Breast epithelium (tissue), 3 donors: ENCODE results near the gene UBE2D2.
"Not testable (repeated sequence)": the region's sequence is repeated elsewhere in the genome, so short reads cannot be mapped to it uniquely, and the experiment has no call there.

ENCODE experiments used
- CTCF ChIP-seq, 3 donors: fragments of 450-650 bp; IDR thresholded peaks; one replicate each; pipeline ENCODE4 v1.5.1; 2016 to 2017; ENCODE audit warnings: antibody characterized with exemption in 3 of 3, mild to moderate bottlenecking in 3 of 3, moderate library complexity in 3 of 3
- POLR2A ChIP-seq: fragments of 450-650 bp; IDR thresholded peaks from one replicate; pipeline ENCODE4 v1.6.1; 2016; ENCODE audit warnings: antibody characterized with exemption, mild to moderate bottlenecking, moderate library complexity

GRCh38 chr5:139546593-139546992 lies 14.5 kb upstream of the UBE2D2 start:
- not testable (repeated sequence) for TF ChIP-seq CTCF (IDR thresholded peaks at IDR 0.05); POLR2A
